ENCODE results near the gene PROSER2.

DNA sequence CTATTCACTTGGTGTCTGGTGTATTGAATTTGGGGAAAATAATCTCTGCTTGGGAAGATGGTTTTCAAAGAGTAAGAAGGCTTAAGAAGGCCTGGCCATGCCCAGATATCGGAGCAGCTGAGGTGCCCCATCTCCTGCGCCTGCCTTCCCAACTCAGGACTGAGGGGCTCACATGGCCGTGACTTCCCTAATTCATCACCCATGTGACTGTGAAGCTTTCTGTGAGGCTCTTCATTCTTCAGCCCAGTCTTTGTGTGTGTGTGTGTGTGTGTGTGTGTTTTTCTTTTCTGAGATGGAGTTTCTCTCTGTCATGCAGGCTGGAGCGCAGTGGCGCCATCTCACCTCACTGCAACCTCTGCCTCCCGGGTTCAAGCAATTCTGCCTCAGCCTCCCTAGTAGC, 53.2 kb downstream of the PROSER2 start:
- TF ChIP-seq, protein P1, sequence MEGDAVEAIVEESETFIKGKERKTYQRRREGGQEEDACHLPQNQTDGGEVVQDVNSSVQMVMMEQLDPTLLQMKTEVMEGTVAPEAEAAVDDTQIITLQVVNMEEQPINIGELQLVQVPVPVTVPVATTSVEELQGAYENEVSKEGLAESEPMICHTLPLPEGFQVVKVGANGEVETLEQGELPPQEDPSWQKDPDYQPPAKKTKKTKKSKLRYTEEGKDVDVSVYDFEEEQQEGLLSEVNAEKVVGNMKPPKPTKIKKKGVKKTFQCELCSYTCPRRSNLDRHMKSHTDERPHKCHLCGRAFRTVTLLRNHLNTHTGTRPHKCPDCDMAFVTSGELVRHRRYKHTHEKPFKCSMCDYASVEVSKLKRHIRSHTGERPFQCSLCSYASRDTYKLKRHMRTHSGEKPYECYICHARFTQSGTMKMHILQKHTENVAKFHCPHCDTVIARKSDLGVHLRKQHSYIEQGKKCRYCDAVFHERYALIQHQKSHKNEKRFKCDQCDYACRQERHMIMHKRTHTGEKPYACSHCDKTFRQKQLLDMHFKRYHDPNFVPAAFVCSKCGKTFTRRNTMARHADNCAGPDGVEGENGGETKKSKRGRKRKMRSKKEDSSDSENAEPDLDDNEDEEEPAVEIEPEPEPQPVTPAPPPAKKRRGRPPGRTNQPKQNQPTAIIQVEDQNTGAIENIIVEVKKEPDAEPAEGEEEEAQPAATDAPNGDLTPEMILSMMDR (IDR thresholded peaks at IDR 0.05; ENCODE audit: low read length) = no peak
- TF ChIP-seq EZH2 (optimal IDR thresholded peaks at IDR 0.05; ENCODE audit: low read depth, low read length) = no peak
- TF ChIP-seq EZH2phosphoT487 (IDR thresholded peaks at IDR 0.05; ENCODE audit: low read length) = no peak

Data from MM.1S (cell line).